A673 (cell line): ENCODE results near the gene ACOT11.
"Not testable (repeated sequence)": the region's sequence is repeated elsewhere in the genome, so short reads cannot be mapped to it uniquely, and the experiment has no call there.

Experiments used
- EZH2 ChIP-seq: fragments of 200-600 bp; sonication (generic); IDR thresholded peaks from 2 replicates; pipeline ENCODE4 v1.6.1; 2017; ENCODE audit warnings: borderline replicate concordance, low read depth, mild to moderate bottlenecking, mixed read lengths, antibody characterized with exemption, low read length; ENCODE audit not compliant: poor library complexity, severe bottlenecking
- TF ChIP-seq, protein P1 (sequence below): fragments of 300-800, 200-600 bp; sonication (generic); conservative IDR thresholded peaks from 2 replicates; pipeline ENCODE4 v1.5.1; 2017; ENCODE audit warnings: low read depth, mild to moderate bottlenecking, antibody characterized with exemption, low read length, moderate library complexity, mixed read lengths

DNA sequence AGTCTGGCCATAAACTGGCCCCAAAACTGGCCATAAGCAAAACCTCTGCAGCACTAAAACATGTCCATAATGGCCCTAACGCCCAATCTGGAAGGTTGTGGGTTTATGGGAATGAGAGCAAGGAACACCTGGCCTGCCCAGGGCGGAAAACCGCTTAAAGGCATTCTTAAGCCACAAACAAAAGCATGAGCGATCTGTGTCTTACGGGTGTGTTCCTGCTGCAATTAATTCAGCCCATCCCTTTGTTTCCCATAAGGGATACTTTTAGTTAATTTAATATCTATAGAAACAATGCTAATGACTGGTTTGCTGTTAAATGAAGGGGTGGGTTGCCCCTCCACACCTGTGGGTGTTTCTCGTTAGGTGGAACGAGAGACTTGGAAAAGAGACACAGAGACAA lies 87.8 kb downstream of the ACOT11 start:
- TF ChIP-seq, protein P1, sequence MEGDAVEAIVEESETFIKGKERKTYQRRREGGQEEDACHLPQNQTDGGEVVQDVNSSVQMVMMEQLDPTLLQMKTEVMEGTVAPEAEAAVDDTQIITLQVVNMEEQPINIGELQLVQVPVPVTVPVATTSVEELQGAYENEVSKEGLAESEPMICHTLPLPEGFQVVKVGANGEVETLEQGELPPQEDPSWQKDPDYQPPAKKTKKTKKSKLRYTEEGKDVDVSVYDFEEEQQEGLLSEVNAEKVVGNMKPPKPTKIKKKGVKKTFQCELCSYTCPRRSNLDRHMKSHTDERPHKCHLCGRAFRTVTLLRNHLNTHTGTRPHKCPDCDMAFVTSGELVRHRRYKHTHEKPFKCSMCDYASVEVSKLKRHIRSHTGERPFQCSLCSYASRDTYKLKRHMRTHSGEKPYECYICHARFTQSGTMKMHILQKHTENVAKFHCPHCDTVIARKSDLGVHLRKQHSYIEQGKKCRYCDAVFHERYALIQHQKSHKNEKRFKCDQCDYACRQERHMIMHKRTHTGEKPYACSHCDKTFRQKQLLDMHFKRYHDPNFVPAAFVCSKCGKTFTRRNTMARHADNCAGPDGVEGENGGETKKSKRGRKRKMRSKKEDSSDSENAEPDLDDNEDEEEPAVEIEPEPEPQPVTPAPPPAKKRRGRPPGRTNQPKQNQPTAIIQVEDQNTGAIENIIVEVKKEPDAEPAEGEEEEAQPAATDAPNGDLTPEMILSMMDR = not testable (repeated sequence)
- TF ChIP-seq EZH2 = not testable (repeated sequence)
